Transverse colon (tissue), 4 donors: ENCODE measurements around the gene ZNF500. TPM values are rescaled to one million over a fixed set of nuclear protein-coding genes. Genes with fewer than 3 reads are reported as not detected.
"Not testable (repeated sequence)": the region's sequence is repeated elsewhere in the genome, so short reads cannot be mapped to it uniquely, and the experiment has no call there.

Experiments used
- DNase-seq: peaks from one replicate; pipeline ENCODE4 v3.0.0-alpha.2; 2019
- H3K27ac ChIP-seq, 4 donors: fragments of 200-600 bp; sonication (generic); 2 replicates each; pipeline ENCODE4 v1.5.1; 2016 to 2018; ENCODE audit warnings: inconsistent platforms in 4 of 4
- H3K27me3 ChIP-seq: fragments of 200-600 bp; sonication (generic); 2 replicates; pipeline ENCODE4 v1.5.1; 2017; ENCODE audit warnings: inconsistent platforms
- H3K36me3 ChIP-seq, 4 donors: fragments of 200-600 bp; sonication (generic); 2 replicates each; pipeline ENCODE4 v1.5.1; 2017 to 2019; ENCODE audit warnings: inconsistent platforms in 4 of 4
- H3K4me1 ChIP-seq, 4 donors: fragments of 200-600 bp; sonication (generic); 2 replicates each; pipeline ENCODE4 v1.5.1; 2017 to 2020; ENCODE audit warnings: inconsistent platforms in 4 of 4
- H3K4me3 ChIP-seq, 4 donors: fragments of 200-600 bp; sonication (generic); 1 replicate in 1 of 4; 2 replicates in 3 of 4; pipeline versions ENCODE4 v1.5.1 to v1.6.1; 2017 to 2019; ENCODE audit warnings: inconsistent platforms in 4 of 4
- H3K9me3 ChIP-seq, 2 donors: fragments of 200-600 bp; sonication (generic); 2 replicates each; pipeline ENCODE4 v1.5.1; 2017 to 2019; ENCODE audit warnings: inconsistent platforms in 2 of 2
- CTCF ChIP-seq, 5 experiments: fragments of 200-600 bp in 3 of 5; fragments of 450-650 bp in 2 of 5; sonication (generic) in 3 of 5; IDR thresholded peaks; 1 replicate in 2 of 5; 2 replicates in 3 of 5; pipeline ENCODE4 v1.5.1; 2016 to 2017; ENCODE audit warnings: antibody characterized with exemption in 5 of 5, inconsistent platforms in 3 of 5, mild to moderate bottlenecking in 2 of 5, moderate library complexity in 1 of 5
- EP300 ChIP-seq: sonication (generic); formaldehyde crosslinking; IDR thresholded peaks from one replicate; pipeline ENCODE4 v1.6.1; 2017; ENCODE audit warnings: antibody characterized with exemption, low read depth
- POLR2A ChIP-seq: fragments of 450-650 bp; IDR thresholded peaks from one replicate; pipeline ENCODE4 v1.6.1; 2016; ENCODE audit warnings: antibody characterized with exemption, mild to moderate bottlenecking, moderate library complexity
- POLR2AphosphoS5 ChIP-seq, 3 donors: sonication (generic); formaldehyde crosslinking; IDR thresholded peaks; one replicate each; pipeline ENCODE4 v1.6.1; 2016; ENCODE audit warnings: antibody characterized with exemption in 3 of 3
- WGBS, 2 donors: methylation state at CpG; one replicate each; pipeline ENCODE4 v1.1.5; 2018; ENCODE audit warnings: low coverage in 1 of 2; 5-methylcytosine and 5-hydroxymethylcytosine counted together
- in situ Hi-C, 4 donors: fragments of 200-750 bp; cut with MboI; loops; one replicate each; pipeline versions ENCODE4 v1.15.0 to v1.15.1; 2017; ENCODE audit warnings: low sequenced_read_pairs in 3 of 4, low pct_ligation_motif_present in 1 of 4, low pct_unique_long_range_greater_than_20kb in 1 of 4
- intact Hi-C: fragments of 100-400 bp; cut with DNase I; formaldehyde crosslinking; loops from one replicate; pipeline ENCODE4 v1.15.1; 2023; ENCODE audit warnings: low total_unique reads
- total RNA-seq, 4 donors: library from RNA; depleted of rRNA; stranded (reverse); fragments of >200 nt; gene quantifications; one replicate each; pipeline ENCODE4 v1.1.0, GENCODE V29; 2016

The ZNF500 gene
- total RNA-seq, 4 donors from 2014 or later, result 9.7 to 31.2 (median 11.6) TPM

- Histone ChIP-seq H3K4me3 (no peak overlapping the region), H3K36me3 (no peaks in the 10 kb centered on the region), H3K27me3 (no peaks in the 10 kb centered on the region), H3K9me3 (no peaks in the 10 kb centered on the region), H3K27ac (no peak overlapping the region), H3K4me1 (peaks cover 0 to 7% (median 0%) of the 10 kb centered on the region in 4 donors)
- TF ChIP-seq EP300 (no peak), POLR2AphosphoS5 (IDR thresholded peaks at IDR 0.05) (no peak), CTCF (IDR thresholded peaks at IDR 0.05) (no peak), POLR2A (no peak)
- intact Hi-C loops (no loop called here), in situ Hi-C loops (no loop called here)
- 93 to 100% methylated on average over 1 to 8 of the region's 8 CpGs for WGBS, 2 donors
- DNase-seq, result no peak
Measured at GRCh38 chr16:4787068-4787467, 20.1 kb upstream of the ZNF500 start.

GRCh38 chr16:4785758-4786433 is 18.9 kb upstream of the ZNF500 start:
- peaks cover 0 to 7% (median 0%) of the 10 kb centered on the region in 4 donors for H3K4me1 ChIP-seq
- WGBS, 2 donors, result 68 to 98% methylated on average over 5 to 23 of the region's 23 CpGs
- no peak overlapping the region for H3K27ac ChIP-seq
- no peak for DNase-seq
- H3K4me3 ChIP-seq, result no peak overlapping the region
- no peaks in the 10 kb centered on the region for H3K27me3 ChIP-seq
- H3K36me3 ChIP-seq, result no peaks in the 10 kb centered on the region
- H3K9me3 ChIP-seq, result no peaks in the 10 kb centered on the region
- no peak for TF ChIP-seq POLR2A
- TF ChIP-seq POLR2AphosphoS5 (IDR thresholded peaks at IDR 0.05), result no peak
- TF ChIP-seq EP300, result no peak
- no peak for TF ChIP-seq CTCF (IDR thresholded peaks at IDR 0.05)
- intact Hi-C loops (no loop called here), in situ Hi-C loops (no loop called here)

- intact Hi-C loops, H3K36me3 ChIP-seq, H3K9me3 ChIP-seq, in situ Hi-C loops, DNase-seq, H3K4me3 ChIP-seq, H3K27me3 ChIP-seq, H3K27ac ChIP-seq, H3K4me1 ChIP-seq: not testable (repeated sequence)
- WGBS, 2 donors, result 86 to 96% methylated on average over 6 to 14 of the region's 14 CpGs
Measured at GRCh38 chr16:4784444-4784987, 17.6 kb upstream of the ZNF500 start.

- in situ Hi-C loops (no loop called here), intact Hi-C loops (no loop called here)
- H3K9me3 ChIP-seq, result no peaks in the 10 kb centered on the region
- H3K4me1 ChIP-seq, result peaks cover 0 to 7% (median 0%) of the 10 kb centered on the region in 4 donors
- no peaks in the 10 kb centered on the region for H3K36me3 ChIP-seq
- H3K27ac ChIP-seq, result no peak overlapping the region
- DNase-seq, result no peak
- no peaks in the 10 kb centered on the region for H3K27me3 ChIP-seq
- H3K4me3 ChIP-seq, result no peak overlapping the region
- 75% methylated on average over 16 of the region's 16 CpGs; no CpG with 5 or more reads in 1 of the 2 donors for WGBS, 2 donors
- TF ChIP-seq POLR2AphosphoS5 (IDR thresholded peaks at IDR 0.05) (no peak), CTCF (IDR thresholded peaks at IDR 0.05) (no peak), POLR2A (no peak), EP300 (no peak)
Measured at GRCh38 chr16:4783951-4784336, 17.0 kb upstream of the ZNF500 start.
